ENCODE data around the gene BRD4.

BRD4 gene

DNA sequence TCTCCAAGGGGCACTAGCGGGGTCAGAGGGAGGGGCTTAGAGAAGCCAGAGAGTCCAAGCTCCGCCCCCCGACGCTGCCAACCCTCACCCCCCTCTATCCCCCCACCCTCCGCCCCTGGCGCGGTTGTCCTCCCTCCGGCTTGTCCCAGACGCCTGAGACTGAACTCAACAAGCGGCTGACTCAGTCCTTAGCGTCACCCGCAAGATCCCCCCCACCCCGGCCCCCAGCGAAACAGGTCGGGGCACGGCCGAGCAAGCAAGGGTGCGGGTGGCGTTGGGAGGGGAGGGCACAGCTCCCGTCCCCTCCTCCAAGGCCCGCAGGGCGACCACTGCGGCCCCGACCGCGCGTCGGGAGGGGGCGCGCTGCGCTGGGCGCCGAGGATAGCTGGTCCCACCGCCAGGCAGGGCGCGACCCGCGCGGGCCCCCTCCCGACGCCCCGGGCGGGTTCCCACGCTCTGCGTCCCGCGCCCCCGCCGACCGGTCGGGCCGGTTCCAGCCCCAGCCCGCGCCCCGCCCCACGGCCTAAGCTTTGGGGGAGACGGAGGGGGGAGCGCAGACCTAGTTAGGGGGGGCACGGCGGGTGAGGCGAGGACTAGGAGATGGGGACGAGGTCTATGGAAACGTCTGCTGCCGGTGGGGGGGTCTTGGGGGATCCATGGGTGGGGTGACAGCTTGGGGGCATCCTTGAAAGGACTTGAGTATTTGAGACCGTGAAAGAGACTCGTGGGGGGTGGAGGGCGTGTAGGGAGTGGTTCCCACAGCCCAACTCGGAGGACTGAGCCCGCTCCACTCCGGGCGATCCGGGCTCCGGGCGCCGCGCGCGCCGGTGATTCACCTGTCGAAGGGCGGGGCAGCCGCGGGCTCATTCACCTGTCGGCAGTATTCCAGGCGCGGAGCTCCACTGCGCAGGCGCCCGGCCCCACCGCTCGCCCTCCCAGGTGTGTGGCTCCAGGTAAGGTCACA, 136.7 kb downstream of the BRD4 start:
- no peak for DNase-seq (ENCODE audit: extremely low read depth, low read depth)
- TF ChIP-seq, protein P1, sequence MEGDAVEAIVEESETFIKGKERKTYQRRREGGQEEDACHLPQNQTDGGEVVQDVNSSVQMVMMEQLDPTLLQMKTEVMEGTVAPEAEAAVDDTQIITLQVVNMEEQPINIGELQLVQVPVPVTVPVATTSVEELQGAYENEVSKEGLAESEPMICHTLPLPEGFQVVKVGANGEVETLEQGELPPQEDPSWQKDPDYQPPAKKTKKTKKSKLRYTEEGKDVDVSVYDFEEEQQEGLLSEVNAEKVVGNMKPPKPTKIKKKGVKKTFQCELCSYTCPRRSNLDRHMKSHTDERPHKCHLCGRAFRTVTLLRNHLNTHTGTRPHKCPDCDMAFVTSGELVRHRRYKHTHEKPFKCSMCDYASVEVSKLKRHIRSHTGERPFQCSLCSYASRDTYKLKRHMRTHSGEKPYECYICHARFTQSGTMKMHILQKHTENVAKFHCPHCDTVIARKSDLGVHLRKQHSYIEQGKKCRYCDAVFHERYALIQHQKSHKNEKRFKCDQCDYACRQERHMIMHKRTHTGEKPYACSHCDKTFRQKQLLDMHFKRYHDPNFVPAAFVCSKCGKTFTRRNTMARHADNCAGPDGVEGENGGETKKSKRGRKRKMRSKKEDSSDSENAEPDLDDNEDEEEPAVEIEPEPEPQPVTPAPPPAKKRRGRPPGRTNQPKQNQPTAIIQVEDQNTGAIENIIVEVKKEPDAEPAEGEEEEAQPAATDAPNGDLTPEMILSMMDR (IDR thresholded peaks at IDR 0.05; ENCODE audit: low read depth, low read length) = peak; percentile 8

GRCh38 chr19:15194938-15195337, 137.4 kb downstream of the BRD4 start:
- DNase-seq (ENCODE audit: extremely low read depth, low read depth) = no peak
- TF ChIP-seq, protein P1 (IDR thresholded peaks at IDR 0.05; ENCODE audit: low read depth, low read length) = no peak

DNA sequence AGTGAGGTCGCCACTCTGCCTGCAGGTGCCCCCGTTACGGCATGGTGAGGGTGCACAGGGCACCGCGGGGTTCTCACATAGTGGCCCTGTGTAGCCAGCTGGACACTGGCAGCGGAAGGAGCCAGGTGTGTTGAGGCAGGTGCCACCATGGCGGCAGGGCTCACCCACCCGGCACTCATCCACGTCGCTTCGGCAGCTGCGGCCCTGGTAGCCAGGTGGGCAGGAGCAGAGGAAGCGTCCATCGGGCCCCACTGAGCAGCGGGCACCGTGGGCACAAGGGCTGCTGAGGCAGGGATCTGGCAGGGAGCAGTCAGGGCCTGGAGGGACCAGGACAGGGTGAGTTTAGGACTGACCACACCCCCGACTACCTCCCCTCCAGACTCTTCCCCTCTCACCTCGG, 140.4 kb downstream of the BRD4 start:
- TF ChIP-seq, protein P1 (IDR thresholded peaks at IDR 0.05; ENCODE audit: low read depth, low read length) = no peak
- DNase-seq (ENCODE audit: extremely low read depth, low read depth) = no peak

GRCh38 chr19:15191514-15191913, 140.8 kb downstream of the BRD4 start:
- no peak for DNase-seq (ENCODE audit: extremely low read depth, low read depth)
- TF ChIP-seq, protein P1 (IDR thresholded peaks at IDR 0.05; ENCODE audit: low read depth, low read length) = no peak

- DNase-seq (ENCODE audit: extremely low read depth, low read depth) = no peak
- TF ChIP-seq, protein P1 (IDR thresholded peaks at IDR 0.05; ENCODE audit: low read depth, low read length) = no peak
Observed at GRCh38 chr19:15188851-15189250, 143.5 kb downstream of the BRD4 start.

- no peak for DNase-seq (ENCODE audit: extremely low read depth, low read depth)
- TF ChIP-seq, protein P1 (IDR thresholded peaks at IDR 0.05; ENCODE audit: low read depth, low read length) = no peak
Observed at GRCh38 chr19:15187026-15188007, 145.0 kb downstream of the BRD4 start.

Data from AG09319 (cell line).